ENCODE data around the gene RANBP17.
A peak's percentile ranks its signal among the peaks of the same experiment; 100 is the strongest.

RANBP17 gene

DNA sequence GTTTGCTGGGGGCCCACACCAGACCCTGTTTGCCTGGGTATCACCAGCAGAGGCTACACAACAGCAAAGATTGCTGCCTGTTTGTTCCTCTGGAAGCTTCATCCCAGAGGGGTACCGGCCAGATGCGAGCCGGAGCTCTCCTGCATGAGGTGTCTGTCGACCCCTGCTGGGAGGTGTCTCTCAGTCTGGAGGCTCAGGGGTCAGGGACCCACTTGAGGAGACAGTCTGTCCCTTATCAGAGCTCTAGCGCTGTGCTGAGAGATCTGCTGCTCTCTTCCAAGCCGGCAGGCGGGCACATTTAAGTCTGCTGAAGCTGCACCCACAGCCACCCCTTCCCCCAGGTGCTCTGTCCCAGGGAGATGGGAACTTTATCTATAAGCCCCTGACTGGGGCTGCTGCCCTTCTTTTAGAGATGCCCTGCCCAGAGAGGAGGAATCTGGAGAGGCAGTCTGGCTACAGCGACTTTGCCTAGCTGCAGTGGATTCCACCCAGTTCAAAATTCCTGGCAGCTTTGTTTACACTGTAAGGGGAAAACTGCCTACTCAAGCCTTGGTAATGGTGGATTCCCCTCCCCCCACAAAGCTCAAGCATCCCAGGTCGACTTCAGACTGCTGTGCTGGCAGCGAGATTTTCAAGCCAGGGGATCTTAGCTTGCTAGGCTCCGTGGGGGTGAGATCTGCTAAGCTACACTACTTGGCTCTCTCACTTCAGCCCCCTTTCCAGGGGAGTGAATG, 241.2 kb downstream of the RANBP17 start:
- no peak for DNase-seq

DNA sequence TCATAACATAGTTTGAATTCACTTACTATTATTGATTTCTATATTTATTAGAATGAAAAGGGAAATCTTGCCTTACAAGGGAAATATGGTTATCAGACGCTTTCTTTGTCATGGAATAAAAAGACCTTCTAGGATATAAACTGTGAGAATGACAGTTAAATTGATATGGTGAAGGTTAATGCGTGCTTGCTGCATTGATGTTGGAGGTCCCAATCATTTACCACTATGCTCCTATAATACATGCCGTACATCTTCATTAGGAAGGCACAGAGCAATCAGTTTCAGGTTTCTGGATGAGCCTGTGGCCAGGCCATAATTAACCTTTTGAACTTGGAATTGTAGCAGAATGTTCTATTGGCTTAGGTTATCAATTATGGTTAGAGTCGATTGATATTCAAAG, 245.9 kb downstream of the RANBP17 start:
- DNase-seq = no peak

DNA sequence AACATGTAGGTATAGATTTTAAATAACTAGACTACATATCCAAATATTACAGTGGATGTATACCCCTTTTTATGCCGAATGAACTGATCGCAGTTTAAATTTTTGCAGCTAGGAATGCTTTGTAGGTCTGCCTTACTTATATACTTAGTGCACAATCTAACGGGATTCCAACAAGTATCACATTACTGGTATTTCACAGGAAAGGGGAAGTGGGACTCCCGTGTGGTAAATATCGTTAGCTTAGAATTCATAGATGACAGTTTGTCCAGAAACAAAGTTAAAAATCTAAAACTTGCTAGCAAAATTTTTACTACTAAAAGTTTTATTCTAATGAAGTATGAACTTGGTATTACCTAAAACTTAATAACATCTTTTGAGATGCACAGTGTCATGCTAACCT, 253.7 kb downstream of the RANBP17 start:
- DNase-seq = no peak

DNA sequence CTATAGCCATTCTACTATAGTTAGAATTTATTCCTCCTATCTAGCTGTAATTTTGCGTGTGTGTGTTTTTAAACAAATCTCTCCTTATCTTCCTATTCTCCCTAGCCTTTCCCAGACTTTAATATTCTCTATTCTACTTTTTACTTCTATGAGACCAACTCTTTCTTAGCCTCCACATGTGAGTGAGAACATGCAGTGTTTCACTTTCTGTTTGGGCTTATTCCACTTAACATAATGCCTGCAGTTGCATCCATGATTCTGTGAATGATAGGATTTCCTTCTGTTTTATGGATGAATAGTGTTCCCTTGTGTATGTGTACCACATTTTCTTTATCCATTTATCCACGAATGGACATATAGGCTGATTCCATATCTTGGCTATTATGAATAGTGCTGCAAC, 254.9 kb downstream of the RANBP17 start:
- DNase-seq = no peak

DNA sequence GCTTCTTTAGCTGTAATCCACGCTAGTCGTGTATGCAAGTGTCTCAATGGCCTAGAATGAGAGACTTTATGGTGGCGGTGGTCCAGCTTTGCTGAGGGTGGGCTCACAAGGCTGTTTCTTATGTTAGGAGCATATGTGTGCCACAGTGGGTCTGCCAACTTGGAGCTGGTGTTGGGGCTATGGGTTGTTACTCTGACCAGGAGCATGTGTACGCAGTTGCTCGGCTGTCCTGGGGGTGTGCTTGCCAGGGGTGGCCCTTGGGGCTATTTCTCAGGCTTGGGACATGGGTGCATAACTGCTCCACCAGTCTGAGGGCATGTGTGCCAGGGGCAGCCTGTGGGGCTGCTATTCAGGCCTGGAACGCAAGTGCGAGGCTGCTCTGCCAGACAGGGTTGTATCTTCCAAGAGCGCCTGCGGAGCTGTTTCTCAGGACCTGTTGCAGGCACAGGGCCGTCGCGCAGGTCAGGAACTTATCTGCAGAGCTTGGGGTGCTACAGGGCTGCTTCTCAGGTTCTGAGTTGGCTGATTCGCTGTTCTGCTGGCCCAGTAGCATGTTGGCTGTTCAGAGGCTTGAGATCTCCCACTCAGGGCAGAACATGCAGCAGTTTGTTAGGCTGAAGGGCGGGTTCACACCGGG, 259.3 kb downstream of the RANBP17 start:
- DNase-seq = no peak

DNA sequence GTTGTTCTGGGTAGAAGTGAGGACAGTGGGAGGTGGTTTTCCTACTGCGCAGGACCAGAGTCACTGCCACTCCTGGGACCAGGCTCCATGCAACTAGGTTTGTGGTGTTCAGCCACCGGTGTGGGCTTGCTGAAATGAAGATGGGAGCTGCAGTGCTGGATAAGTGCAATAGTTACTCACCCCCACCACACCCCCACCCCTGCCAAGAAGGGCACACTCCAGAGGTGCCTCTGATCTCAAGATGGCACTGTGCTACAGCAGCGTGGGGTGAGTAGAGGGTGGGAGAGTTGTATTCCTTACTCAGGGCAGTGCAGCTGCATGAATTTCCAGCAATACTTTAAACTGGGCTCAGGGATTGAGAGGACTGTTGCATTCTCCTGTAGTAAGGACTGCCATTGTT, 259.8 kb downstream of the RANBP17 start:
- no peak for DNase-seq

DNA sequence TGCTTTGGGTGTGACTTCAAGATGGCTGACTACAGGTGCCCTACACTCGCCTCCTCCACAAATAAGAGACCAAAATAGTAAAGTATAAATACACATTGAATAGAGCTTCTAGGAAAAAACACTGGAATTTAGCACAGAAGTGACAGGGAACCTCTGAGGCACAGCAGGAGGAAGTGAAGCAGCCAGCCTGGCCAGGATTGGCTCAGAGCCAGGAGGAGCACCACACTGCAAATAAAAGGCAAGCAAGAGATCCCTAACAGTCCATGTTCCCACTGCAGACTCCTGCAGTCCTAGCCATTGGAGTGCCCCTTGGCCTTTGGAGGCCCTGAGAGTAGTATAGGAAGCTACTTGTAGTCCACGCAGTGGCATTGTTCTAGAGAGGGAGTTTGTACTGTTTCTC, 260.6 kb downstream of the RANBP17 start:
- no peak for DNase-seq

DNA sequence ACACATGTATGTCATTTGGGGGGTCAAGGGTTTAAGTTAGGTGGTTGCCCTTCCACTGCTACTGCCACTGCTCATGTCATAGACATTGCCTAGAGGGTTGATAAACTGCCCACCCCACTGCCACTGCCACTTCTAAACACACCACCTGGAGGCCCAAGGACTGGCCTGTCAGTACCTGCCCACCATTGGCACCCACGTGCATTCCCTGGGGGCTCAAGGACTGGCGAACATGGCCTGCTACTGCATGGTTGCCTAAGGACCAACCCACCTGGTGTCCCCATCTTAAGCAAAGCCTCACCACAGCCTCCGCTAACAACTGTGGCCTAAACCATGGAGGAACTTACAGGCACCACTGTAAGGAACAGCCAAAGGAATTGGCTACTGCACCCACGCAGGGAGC, 261.6 kb downstream of the RANBP17 start:
- DNase-seq = no peak

DNA sequence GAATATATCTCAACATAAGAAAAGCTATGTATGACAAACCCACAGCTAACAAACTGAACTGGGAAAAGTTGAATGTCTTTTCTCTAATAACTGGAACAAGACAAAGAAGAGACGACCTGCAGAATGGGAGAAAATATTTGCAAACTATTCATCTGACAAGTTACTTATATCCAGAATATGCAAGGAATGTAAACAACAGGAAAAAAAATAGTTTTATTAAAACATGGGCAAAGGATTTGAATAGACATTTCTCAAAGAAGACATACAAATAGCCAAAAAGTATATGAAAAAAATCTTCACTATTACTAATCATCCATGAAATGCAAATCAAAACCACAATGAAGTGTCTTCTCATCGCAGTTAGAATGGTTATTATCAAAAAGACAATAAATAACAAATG, 265.5 kb downstream of the RANBP17 start:
- DNase-seq = no peak

DNA sequence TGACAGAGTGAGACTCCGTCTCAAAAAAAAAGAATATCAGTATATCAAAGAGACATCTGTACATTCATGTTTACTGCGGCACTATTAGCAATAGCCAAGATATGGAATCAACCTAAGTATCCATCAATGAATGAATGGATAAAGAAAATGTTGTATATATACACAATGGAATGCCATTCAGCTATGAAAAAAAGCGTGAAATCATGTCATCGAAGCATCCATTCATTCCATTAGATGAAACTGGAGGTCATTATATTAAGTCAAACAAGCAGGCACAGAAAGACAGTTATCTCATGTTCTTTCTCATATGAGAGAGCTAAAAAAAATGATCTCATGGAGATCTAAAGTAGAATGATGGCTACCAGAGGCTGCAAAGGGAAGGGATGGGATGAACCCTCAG, 266.3 kb downstream of the RANBP17 start:
- DNase-seq = no peak

DNA sequence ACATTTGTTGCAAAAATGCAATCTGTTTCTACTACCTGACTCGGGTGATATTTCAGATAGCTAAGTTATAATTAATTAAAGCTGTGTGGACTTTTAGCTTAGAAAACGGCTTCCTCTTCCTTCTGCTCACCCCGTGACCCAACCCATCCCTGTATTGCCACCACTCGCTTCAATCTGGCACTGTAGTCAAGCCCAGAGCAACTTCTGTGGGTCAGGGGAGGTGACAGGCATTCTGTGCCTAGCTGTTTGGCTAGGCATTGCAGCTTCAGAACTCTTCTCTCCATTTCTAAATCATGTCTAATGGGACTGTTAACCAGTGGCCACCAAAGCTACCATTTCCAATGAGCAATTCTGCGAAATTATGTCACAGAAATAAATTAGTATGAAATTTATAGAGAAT, 267.5 kb downstream of the RANBP17 start:
- DNase-seq = no peak

DNA sequence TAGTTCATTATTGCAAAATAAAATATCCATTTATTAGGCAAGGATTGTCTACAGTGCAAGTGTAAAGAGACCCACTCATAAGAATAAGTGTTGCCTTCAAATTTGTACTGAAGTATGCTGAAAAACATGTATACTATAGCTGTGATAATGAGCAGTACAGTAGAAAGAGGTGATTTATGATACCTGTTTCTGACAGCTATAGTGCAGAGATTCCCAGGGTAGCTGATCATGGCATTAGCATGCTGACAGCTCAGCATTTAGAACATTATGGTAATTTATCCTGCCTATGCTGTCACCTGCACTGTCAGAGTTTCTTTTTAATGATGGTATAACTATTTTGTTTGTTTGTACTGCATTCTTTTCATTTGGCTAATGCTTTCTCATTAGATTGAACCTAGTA, 269.7 kb downstream of the RANBP17 start:
- DNase-seq = peak; percentile 30

DNA sequence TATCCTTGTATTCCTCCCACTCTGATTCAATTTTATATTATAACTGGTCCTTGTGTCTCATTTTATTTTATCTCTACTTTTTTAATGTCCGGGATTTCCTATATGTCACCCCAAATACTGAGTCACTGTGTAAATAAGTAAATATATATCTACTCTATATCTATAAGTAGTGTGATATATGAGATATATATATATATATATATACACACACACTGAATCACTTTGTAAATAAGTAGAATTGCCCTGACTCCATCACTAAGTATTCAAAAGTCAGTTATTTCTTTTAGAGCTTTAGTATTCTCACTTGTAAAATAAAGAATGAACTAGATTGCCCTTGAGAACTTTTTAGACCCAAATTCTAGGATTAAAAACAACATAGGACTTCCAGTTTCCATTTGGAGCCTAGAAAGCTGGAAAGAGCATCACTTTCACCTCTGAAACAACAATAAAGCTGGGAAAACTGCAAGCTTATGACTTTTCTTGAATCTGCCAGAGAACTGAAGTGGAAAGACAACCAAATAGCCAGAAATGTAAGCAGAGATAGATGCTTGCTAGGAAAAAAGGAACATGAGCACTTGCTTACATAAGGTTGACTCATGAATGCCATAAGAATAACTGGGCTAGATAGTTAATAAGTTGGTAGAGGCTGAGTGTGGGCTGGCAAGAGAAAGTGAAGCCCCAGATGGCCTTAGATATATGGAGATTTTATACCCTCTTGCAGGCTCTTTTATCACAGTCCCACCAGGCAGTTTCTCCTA, 276.1 kb downstream of the RANBP17 start:
- DNase-seq = no peak

DNA sequence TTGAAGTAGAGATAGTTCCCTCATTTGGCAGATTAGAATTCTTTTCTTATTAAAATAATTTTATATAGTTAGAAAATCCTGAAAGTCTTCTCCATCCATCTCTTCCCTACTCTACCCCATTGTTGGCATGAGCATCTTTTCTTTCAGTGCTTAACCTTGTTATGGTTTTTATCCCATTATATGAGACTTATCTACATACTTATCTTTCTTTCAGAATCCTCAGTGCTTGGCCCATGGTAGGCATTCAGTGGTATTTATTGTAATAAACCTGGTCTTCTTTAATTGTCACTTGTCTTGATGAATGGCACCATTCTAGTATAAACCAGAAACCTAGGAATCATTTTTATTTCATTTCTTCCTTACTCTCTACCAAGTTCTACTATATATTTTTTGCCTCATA, 277.4 kb downstream of the RANBP17 start:
- no peak for DNase-seq

DNA sequence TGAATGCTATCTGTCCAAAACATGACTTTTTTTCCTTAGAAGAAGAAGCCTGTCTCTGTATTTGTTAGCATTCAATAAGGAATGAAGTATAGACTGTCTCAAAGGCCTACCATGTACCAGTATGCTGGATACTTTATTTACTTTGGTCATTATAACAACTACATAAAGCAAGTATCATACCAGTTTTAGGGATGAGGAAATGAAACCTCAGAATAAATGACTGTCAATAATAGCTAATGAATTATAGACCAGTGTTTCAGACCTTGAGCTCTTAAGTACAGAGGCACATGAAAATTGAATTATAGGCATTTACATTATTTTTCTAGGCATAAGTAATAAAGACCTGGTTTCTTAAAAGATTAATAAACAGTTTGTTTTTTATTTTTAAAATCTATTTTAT, 280.8 kb downstream of the RANBP17 start:
- DNase-seq = no peak

DNA sequence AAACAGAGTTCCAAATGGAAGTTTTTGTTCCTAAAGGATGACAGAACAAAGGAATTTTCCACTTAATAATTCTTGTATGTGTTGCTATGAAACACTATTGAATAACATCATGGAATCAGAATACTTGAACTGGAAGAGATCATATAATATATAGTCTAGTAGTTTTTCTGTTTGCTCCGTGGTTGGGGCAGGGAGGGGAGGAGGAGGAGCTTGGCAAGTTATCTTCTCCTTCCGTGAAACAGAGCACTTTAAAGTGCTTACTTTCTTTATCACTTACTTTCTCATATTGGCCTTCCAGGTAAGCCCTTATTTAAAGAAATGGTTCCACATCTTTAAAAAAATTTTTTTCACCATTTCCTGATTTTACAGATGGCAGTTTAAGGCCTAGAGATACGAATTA, 281.4 kb downstream of the RANBP17 start:
- no peak for DNase-seq

DNA sequence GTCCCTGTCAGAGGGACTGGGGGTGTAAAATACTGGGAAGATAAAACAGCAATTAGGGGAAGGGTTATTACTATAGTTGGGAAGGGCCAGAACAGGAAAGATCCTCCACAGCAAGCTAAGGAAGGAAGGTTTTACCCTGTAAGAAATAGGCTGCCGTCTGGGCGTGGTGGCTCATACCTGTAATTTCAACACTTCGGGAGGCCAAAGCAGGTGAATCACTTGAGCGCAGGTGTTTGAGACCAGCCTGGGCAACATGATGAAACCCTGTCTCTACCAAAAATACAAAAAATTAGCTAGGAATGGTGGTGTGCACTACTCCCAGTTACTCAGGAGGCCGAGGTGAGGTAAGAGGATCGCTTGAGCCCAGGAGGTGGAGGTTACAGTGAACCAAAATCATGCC, 282.1 kb downstream of the RANBP17 start:
- DNase-seq = no peak

DNA sequence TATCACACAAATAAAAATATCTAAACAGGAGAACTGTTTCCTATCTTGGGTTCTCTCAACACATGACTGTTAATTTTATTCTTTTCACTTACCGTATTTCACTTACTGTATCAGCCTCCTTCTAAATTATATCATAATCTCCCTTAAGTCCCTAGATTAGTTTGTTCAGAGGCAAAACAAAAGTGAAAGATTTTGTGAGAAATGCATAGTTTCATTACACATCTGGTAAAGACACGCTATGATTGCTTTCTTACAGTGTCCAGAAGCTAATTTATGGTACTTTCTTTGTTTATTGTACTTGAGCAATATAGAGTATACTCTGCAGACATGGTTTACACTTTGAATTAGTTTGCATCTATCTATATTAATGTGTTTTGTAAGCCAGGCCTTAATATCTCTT, 287.5 kb downstream of the RANBP17 start:
- DNase-seq = no peak

DNA sequence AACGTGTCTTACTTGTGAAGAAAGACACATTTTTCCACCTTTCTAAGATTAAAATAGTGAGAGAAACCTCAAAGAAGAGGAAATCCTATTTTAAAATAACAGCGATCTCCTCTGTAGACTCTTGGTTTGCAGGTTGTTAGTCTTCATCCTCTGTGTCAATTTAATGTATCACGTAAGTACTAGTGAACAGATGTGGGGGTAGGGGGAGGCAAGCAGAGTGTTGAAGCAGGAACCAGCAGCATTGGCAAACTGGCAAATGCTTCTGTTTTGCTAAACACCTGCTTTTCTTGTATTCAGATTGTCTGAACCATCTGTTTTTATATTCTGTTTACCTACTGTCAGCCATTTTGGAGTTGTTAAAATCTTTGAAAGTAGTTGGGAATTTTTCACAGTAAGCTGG, 288.0 kb downstream of the RANBP17 start:
- DNase-seq = no peak

DNA sequence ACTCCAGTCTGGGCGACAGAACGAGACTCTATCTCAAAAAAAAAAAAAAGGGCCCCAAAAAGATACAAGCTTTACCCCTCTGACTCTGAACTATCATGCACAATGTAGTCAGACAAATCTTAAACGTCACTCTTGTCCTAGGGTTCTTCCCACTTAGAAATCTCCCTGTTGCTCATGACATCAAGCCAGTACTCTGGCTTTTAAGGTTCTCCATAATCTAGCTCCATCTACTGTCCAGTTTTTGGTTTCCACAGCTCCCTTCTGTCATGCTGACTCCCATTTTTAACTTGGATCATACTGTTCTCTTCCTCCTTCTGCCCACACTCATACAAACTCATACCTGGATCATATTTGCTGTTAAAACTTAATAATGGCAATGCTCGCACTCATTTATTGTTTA, 290.6 kb downstream of the RANBP17 start:
- no peak for DNase-seq

DNA sequence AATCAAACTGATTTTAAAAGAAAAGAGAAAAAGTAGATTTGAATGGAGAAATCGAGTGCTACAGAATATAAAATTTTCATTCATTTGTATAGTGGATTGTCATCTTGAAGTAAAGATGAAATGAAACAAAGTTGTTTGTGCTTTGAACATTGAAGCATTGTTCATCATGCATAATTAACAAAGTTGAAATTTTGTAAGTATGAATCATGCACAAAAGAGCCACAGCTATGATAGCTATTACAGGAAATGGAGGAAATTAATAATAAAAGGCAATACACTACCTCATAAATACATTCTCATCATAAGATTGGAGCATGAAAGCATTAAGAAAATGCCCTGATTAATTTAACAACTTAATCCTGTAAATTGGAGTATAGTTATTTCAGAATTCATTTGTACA, 293.8 kb downstream of the RANBP17 start:
- DNase-seq = no peak

DNA sequence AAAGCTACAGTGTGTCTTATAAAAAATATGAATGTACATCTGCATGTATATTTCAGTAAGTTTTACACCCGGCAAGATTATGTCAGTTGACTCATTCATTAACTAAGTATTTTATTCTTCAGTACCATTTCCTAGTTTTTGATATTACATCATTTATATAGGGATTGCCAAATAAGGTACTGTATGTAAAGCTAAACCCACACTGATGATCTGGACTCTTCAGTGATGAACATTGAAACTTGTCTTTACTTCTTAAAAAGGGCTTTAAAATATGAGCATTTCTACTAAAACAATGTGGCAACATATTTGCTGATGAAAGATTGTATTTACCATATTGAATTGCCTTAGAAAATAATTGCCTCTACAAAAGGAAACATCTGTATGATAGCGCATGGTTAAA, 295.5 kb downstream of the RANBP17 start:
- no peak for DNase-seq

DNA sequence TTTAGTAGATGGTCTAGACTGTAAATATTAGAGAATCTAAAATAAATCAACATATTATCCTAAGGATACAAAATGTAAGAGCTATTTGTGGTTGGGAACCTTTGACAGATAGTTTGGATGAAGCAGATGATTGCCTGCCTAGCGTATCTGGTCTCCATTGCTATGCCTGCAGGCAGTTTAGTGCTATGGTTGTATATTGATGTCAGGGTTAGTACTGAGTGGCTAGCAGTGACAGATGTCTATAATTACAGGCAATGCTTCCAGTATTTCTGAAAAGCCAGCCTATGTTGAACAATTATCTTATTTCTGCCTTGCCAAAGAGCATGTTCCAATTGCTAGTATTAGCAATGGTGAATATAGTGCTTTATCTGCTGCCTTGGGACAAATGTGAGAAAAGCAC, 296.0 kb downstream of the RANBP17 start:
- no peak for DNase-seq

DNA sequence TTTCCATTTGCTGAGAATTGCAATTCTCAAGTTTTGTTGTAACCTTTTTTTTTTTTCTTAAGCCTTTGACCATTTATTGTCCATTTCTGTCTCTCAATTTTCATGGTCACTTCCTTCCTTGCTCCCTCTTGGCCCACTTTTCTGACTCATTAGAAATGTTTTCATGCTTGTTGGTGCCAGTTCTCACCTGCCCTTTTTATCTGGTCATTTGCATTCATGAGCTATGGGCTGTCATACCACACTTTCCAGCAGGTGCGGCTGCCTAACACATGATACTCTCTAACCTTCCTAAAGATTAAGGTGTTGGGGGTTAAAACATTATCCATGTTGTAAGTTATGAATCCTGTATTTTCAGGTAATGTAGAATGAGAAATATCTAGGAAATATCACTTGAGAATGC, 296.8 kb downstream of the RANBP17 start:
- DNase-seq = no peak

Measured in NCI-H1417 treated with DMSO at 0.1 percent for 48 hours (cell line).